Measurements from ENCODE around the gene CTSL. TPM values are rescaled to one million over a fixed set of nuclear protein-coding genes. Genes with fewer than 3 reads are reported as not detected.
A peak's percentile ranks its signal among the peaks of the same experiment; 100 is the strongest.

Gene CTSL
- total and polyA plus RNA-seq, 4 donors: 109 to 1,526 (median 213) TPM

- Histone ChIP-seq H3K27me3 (ENCODE audit: control insufficient read depth in 3 of 3, insufficient read depth in 3 of 3, low read length in 2 of 3) (no peaks in the 10 kb centered on the region), H3K9me3 (ENCODE audit: control insufficient read depth in 4 of 4, insufficient read depth in 3 of 4, low read length in 3 of 4) (peaks cover 0 to 4% (median 0%) of the 10 kb centered on the region in 4 donors), H3K27ac (ENCODE audit: low read depth in 1 of 2, low read length in 1 of 2) (no peak overlapping the region), H3K4me1 (ENCODE audit: control insufficient read depth in 5 of 5, insufficient read depth in 5 of 5, low read length in 5 of 5) (peaks cover 0 to 3% (median 0%) of the 10 kb centered on the region in 5 donors), H3K36me3 (ENCODE audit: control insufficient read depth in 4 of 4, insufficient read depth in 4 of 4, low read length in 4 of 4) (peaks cover 0 to 62% (median 41%) of the 10 kb centered on the region in 4 donors), H3K4me3 (no peak overlapping the region), H3K9ac (ENCODE audit: insufficient read depth in 1 of 2, low read length in 2 of 2) (no peak overlapping the region)
- DNase-seq: no peak
- 84 to 96% methylated on average over 1 of the region's 1 CpG for WGBS, 2 donors
- TF ChIP-seq CTCF (IDR thresholded peaks at IDR 0.05; ENCODE audit: control extremely low read depth, extremely low read depth): no peak
- no peak for ATAC-seq (ENCODE audit: insufficient read depth, low FRiP score)
Measured at GRCh38 chr9:87695523-87695922, 30.4 kb upstream of the CTSL start.

GRCh38 chr9:87696641-87697040 lies 29.3 kb upstream of the CTSL start:
- no peak for DNase-seq
- WGBS, 2 donors: 90 to 92% methylated on average over 7 of the region's 7 CpGs
- no peak overlapping the region for H3K4me3 ChIP-seq
- ATAC-seq (ENCODE audit: insufficient read depth, low FRiP score): no peak
- peaks cover 0 to 4% (median 0%) of the 10 kb centered on the region in 4 donors for H3K9me3 ChIP-seq (ENCODE audit: control insufficient read depth in 4 of 4, insufficient read depth in 3 of 4, low read length in 3 of 4)
- no peaks in the 10 kb centered on the region for H3K27me3 ChIP-seq (ENCODE audit: control insufficient read depth in 3 of 3, insufficient read depth in 3 of 3, low read length in 2 of 3)
- H3K9ac ChIP-seq (ENCODE audit: insufficient read depth in 1 of 2, low read length in 2 of 2): no peak overlapping the region
- no peak overlapping the region for H3K27ac ChIP-seq (ENCODE audit: low read depth in 1 of 2, low read length in 1 of 2)
- TF ChIP-seq CTCF (IDR thresholded peaks at IDR 0.05; ENCODE audit: control extremely low read depth, extremely low read depth): no peak
- H3K4me1 ChIP-seq (ENCODE audit: control insufficient read depth in 5 of 5, insufficient read depth in 5 of 5, low read length in 5 of 5): peaks cover 0 to 3% (median 0%) of the 10 kb centered on the region in 5 donors
- peaks cover 0 to 65% (median 43%) of the 10 kb centered on the region in 4 donors for H3K36me3 ChIP-seq (ENCODE audit: control insufficient read depth in 4 of 4, insufficient read depth in 4 of 4, low read length in 4 of 4)

- WGBS, 2 donors: 80 to 89% methylated on average over 14 of the region's 14 CpGs
- no peak overlapping the region for H3K4me3 ChIP-seq
- H3K27me3 ChIP-seq (ENCODE audit: control insufficient read depth in 3 of 3, insufficient read depth in 3 of 3, low read length in 2 of 3): no peaks in the 10 kb centered on the region
- DNase-seq (peak in 2 of 3 donors; percentile 45 to 63), ATAC-seq (ENCODE audit: insufficient read depth, low FRiP score) (peak; percentile 70)
- peaks cover 0 to 77% (median 51%) of the 10 kb centered on the region in 4 donors for H3K36me3 ChIP-seq (ENCODE audit: control insufficient read depth in 4 of 4, insufficient read depth in 4 of 4, low read length in 4 of 4)
- H3K27ac ChIP-seq (ENCODE audit: low read depth in 1 of 2, low read length in 1 of 2): no peak overlapping the region
- no peak overlapping the region for H3K9ac ChIP-seq (ENCODE audit: insufficient read depth in 1 of 2, low read length in 2 of 2)
- no peak for TF ChIP-seq CTCF (IDR thresholded peaks at IDR 0.05; ENCODE audit: control extremely low read depth, extremely low read depth)
- peaks cover 0 to 4% (median 0%) of the 10 kb centered on the region in 4 donors for H3K9me3 ChIP-seq (ENCODE audit: control insufficient read depth in 4 of 4, insufficient read depth in 3 of 4, low read length in 3 of 4)
- H3K4me1 ChIP-seq (ENCODE audit: control insufficient read depth in 5 of 5, insufficient read depth in 5 of 5, low read length in 5 of 5): peaks cover 0 to 3% (median 0%) of the 10 kb centered on the region in 5 donors
Measured at GRCh38 chr9:87698069-87698809, 27.7 kb upstream of the CTSL start.

Measured in lung (tissue), 12 donors.